Prostate gland (tissue), 2 donors: Measurements from ENCODE around the gene MYO7B.

Experiments used
- CTCF ChIP-seq, 4 experiments: fragments of 200-600 bp in 2 of 4; fragments of 450-650 bp in 2 of 4; sonication (generic) in 2 of 4; IDR thresholded peaks; 1 replicate in 3 of 4; 2 replicates in 1 of 4; pipeline ENCODE4 v1.5.1; 2016 to 2019; ENCODE audit warnings: antibody characterized with exemption in 4 of 4, mild to moderate bottlenecking in 2 of 4, moderate library complexity in 2 of 4
- POLR2A ChIP-seq: fragments of 450-650 bp; IDR thresholded peaks from one replicate; pipeline ENCODE4 v1.6.1; 2016; ENCODE audit warnings: antibody characterized with exemption, mild to moderate bottlenecking
- POLR2AphosphoS5 ChIP-seq: sonication (generic); formaldehyde crosslinking; IDR thresholded peaks from one replicate; pipeline ENCODE4 v1.6.1; 2017; ENCODE audit warnings: antibody characterized with exemption

- TF ChIP-seq CTCF (IDR thresholded peaks at IDR 0.05), result no peak
- TF ChIP-seq POLR2A, result no peak
- TF ChIP-seq POLR2AphosphoS5, result no peak
These were observed 98.1 kb downstream of the MYO7B start for GRCh38 chr2:127633556-127634065.
